Right cardiac atrium (tissue), 5 donors: ENCODE data around the gene COL16A1. TPM values are rescaled to one million over a fixed set of nuclear protein-coding genes. Genes with fewer than 3 reads are reported as not detected.
A peak's percentile ranks its signal among the peaks of the same experiment; 100 is the strongest.

ENCODE experiments used
- ATAC-seq, 2 donors: fragments of 200-7000 bp; cut with Tn5 transposase; one replicate each; pipeline versions ENCODE4 v1.8.0 to v1.9.1; 2020; ENCODE audit warnings: moderate library complexity in 2 of 2, mild to moderate bottlenecking in 1 of 2
- DNase-seq, 3 donors: peaks; one replicate each; pipeline ENCODE4 v3.0.0-alpha.2; 2020
- H3K27ac ChIP-seq: one replicate; pipeline ENCODE4 v1.5.1; 2013; ENCODE audit warnings: mild to moderate bottlenecking, low read length, control low read depth, moderate library complexity
- H3K27me3 ChIP-seq: one replicate; pipeline ENCODE4 v1.6.1; 2013; ENCODE audit not compliant: control insufficient read depth, insufficient read depth
- H3K4me1 ChIP-seq: one replicate; pipeline ENCODE4 v1.6.1; 2013; ENCODE audit warnings: low read length; ENCODE audit not compliant: control insufficient read depth, insufficient read depth
- H3K4me3 ChIP-seq: one replicate; pipeline ENCODE4 v1.5.1; 2013; ENCODE audit warnings: low read length, control low read depth
- H3K9me3 ChIP-seq: one replicate; pipeline ENCODE4 v1.6.1; 2013; ENCODE audit warnings: low read length; ENCODE audit not compliant: control insufficient read depth
- WGBS: extraction: QIAGEN DNeasy Blood & Tissue Kit; methylation state at CpG from one replicate; pipeline ENCODE4 v1.1.7; 2013; 5-methylcytosine and 5-hydroxymethylcytosine counted together
- intact Hi-C, 4 donors: fragments of 100-400 bp; cut with DNase I; formaldehyde crosslinking; loops; one replicate each; pipeline versions ENCODE4 v1.11.0 to v1.14.0; 2022 to 2023
- polyA plus RNA-seq: library from polyadenylated mRNA; stranded (reverse); fragments of 200-250 nt; gene quantifications from one replicate; pipeline ENCODE4 v1.2.3, GENCODE V29; 2013
- total RNA-seq, 4 donors: library from RNA; stranded (reverse); fragmentation: NEBNext Ultra II Directional; extraction: Animal tissue kit (Norgen Biotek cat#: 25700); gene quantifications; one replicate each; pipeline ENCODE4 v1.2.1, GENCODE V29; 2021
- donor health status: healthy with polysubstance abuse.
- donor health status: DM: no; HTN: yes; CAD: no.
- donor health status: DM: no; HTN: no; CAD: no.
- donor health status: DM: no; HTN: yes; CAD: no; lungs with severe emphysema.
- donor health status: DM: yes; HTN: yes; CAD: no.

Gene COL16A1
- total and polyA plus RNA-seq, 5 donors: 37.4 to 50.5 (median 50.3) TPM

GRCh38 chr1:31695327-31695726 lies 8.5 kb downstream of the COL16A1 start:
- ATAC-seq (no peak), DNase-seq (peak in 2 of 3 donors; percentile 9 to 18)
- Histone ChIP-seq H3K27ac (no peak overlapping the region), H3K4me3 (no peak overlapping the region), H3K4me1 (peaks cover 3% of the 10 kb centered on the region), H3K27me3 (no peaks in the 10 kb centered on the region), H3K9me3 (no peaks in the 10 kb centered on the region)
- WGBS: 83% methylated on average over 5 of the region's 5 CpGs
- intact Hi-C loops: no loop called here

DNA sequence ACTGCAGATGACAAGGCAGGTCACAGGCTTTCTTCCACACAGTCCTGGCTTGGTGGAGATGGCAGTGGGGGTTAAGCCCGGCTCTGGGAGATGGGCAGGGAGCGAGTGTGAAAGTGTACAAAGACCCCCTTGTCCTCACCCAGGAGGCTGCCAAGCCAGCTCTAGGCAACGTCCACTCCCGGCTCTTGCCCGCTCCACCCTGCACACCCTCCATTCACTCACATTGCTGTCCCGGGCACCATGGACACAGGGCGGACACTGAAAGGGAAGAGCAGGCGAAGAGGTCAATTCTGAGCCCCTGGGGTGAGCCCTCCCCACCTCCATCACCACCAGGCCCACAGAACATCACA lies 8.9 kb downstream of the COL16A1 start:
- H3K4me3 ChIP-seq: no peak overlapping the region
- intact Hi-C loops: no loop called here
- ATAC-seq (no peak), DNase-seq (peak in 2 of 3 donors; percentile 38 to 53)
- H3K4me1 ChIP-seq: peaks cover under 1% of the 10 kb centered on the region
- H3K9me3 ChIP-seq: no peaks in the 10 kb centered on the region
- WGBS: 82% methylated on average over 8 of the region's 8 CpGs
- no peak overlapping the region for H3K27ac ChIP-seq
- no peaks in the 10 kb centered on the region for H3K27me3 ChIP-seq

DNA sequence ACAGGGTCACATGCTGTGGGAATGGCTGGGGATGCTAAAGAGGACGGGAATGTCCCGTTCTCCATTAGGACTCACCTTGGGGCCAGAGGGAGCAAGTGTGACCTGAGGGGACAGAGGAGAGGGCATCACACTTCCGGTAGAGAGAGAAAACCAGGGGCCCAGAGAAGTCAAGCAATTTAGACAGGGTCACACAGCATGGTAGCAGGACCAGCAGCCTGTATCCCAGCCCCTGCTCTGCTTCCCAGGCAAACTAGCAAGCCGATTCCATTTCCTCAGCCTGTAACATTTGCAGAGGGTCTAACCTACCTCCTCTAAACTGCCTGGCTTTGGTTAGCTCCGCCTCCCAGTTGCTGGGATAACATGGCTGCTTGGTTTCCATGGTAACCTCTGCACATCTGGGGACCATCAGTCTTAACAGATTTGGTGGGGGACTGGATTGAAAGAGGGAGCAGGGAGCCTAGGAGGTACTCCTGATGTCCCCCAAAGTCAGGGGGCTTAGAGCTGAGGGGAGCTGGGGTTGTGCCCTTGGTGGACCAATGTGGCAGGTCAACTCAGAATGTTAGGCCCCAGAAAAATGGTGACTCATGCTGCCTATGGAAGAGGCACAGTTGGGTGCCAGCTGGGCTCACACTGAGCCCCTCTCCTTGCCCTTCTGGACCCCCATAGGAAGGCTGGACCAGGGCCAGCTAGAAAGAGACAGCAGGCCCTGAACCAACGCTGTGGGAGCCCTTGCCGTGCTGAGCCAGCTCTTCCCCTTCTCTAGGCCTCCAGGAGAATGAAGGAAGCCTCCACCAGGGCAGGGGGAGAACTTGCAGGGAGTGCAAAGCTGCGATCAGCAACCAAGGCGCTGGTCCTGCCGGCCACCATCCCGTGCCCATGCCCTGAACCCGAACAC lies 9.5 kb downstream of the COL16A1 start:
- Histone ChIP-seq H3K9me3 (no peaks in the 10 kb centered on the region), H3K4me3 (no peak overlapping the region), H3K27ac (no peak overlapping the region), H3K4me1 (no peaks in the 10 kb centered on the region), H3K27me3 (no peaks in the 10 kb centered on the region)
- ATAC-seq: no peak
- peak in 1 of 3 donors; percentile 28 for DNase-seq
- 78% methylated on average over 12 of the region's 12 CpGs for WGBS
- intact Hi-C loops: no loop called here

DNA sequence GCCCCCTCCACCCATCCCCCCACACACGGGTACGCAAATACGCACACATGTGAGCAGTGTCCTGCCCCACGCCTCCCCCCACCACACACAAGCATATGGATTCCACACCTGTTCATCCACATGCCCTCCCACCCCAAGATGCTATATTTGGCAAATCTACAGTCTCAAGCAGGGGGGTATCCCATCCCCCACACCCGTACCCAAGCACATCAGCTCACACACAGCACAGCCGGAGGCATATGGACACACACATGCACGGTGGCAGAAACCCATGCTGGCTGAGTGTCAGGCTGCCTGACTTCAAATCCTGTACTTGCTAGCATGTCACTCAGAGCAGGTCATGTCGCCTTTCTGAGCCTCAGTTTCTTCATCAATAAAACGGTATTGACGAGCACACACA lies 10.6 kb downstream of the COL16A1 start:
- peak in 2 of 3 donors; percentile 19 to 33 for DNase-seq
- no peak overlapping the region for H3K27ac ChIP-seq
- ATAC-seq: no peak
- no peaks in the 10 kb centered on the region for H3K4me1 ChIP-seq
- H3K9me3 ChIP-seq: no peaks in the 10 kb centered on the region
- intact Hi-C loops: no loop called here
- H3K27me3 ChIP-seq: no peaks in the 10 kb centered on the region
- 84% methylated on average over 10 of the region's 10 CpGs for WGBS
- H3K4me3 ChIP-seq: no peak overlapping the region

- H3K4me1 ChIP-seq: no peaks in the 10 kb centered on the region
- intact Hi-C loops: no loop called here
- no peak overlapping the region for H3K27ac ChIP-seq
- WGBS: 81% methylated on average over 11 of the region's 11 CpGs
- no peak for ATAC-seq
- H3K4me3 ChIP-seq: no peak overlapping the region
- H3K27me3 ChIP-seq: no peaks in the 10 kb centered on the region
- peak in 1 of 3 donors; percentile 36 for DNase-seq
- H3K9me3 ChIP-seq: no peaks in the 10 kb centered on the region
Observed at GRCh38 chr1:31691951-31692350, 11.9 kb downstream of the COL16A1 start.

DNA sequence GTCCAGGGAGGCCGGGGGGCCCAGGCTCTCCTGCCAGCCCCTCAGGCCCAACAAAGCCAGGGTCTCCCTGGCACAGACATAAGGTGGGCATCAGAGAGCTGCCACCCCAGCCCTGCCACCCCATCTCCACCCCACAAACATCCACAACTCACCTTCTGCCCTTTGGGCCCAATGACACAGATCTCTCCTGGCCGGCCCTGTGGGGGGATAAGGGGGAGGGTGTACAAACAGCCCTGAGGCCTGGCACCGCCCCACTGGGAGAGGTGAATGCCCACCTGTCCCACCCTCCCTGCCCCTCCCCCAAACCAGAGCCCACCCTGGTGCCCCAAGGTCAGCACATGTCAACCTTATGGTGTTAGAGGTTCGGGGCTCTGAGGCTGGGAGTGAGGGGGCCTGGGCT lies 12.4 kb downstream of the COL16A1 start:
- H3K27me3 ChIP-seq: no peaks in the 10 kb centered on the region
- intact Hi-C loops: no loop called here
- no peak overlapping the region for H3K27ac ChIP-seq
- WGBS: 96% methylated on average over 4 of the region's 4 CpGs
- DNase-seq: peak in 1 of 3 donors; percentile 50
- H3K9me3 ChIP-seq: no peaks in the 10 kb centered on the region
- ATAC-seq: no peak
- H3K4me1 ChIP-seq: no peaks in the 10 kb centered on the region
- H3K4me3 ChIP-seq: no peak overlapping the region

- Histone ChIP-seq H3K9me3 (no peaks in the 10 kb centered on the region), H3K27me3 (no peaks in the 10 kb centered on the region), H3K27ac (no peak overlapping the region), H3K4me3 (no peak overlapping the region), H3K4me1 (no peaks in the 10 kb centered on the region)
- 89% methylated on average over 10 of the region's 10 CpGs for WGBS
- intact Hi-C loops: no loop called here
- DNase-seq (peak in 1 of 3 donors; percentile 40), ATAC-seq (no peak)
Observed at GRCh38 chr1:31690921-31691320, 12.9 kb downstream of the COL16A1 start.

DNA sequence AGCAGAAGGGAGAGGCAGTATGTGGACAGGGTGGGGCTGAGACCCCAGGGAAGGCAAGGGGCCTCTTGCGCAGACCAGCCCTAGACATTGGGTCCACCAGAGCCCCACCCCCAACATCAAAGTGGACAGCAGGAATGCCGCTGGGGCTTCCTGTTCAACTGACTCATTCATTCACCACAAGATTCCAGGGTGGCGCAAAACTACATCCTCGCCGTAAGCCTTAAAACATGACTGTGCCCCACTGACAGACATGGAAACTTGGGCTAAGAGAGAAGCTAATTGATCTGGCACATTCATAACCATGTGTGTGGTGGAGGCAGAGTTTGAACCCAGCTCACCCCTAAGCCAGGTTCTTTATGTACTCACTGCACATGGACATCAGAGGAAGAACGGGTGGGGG lies 14.0 kb downstream of the COL16A1 start:
- WGBS: 84% methylated on average over 6 of the region's 6 CpGs

GRCh38 chr1:31689379-31689778 lies 14.4 kb downstream of the COL16A1 start:
- Histone ChIP-seq H3K27ac (no peak overlapping the region), H3K27me3 (no peaks in the 10 kb centered on the region), H3K4me3 (no peak overlapping the region), H3K4me1 (no peaks in the 10 kb centered on the region), H3K9me3 (no peaks in the 10 kb centered on the region)
- intact Hi-C loops: no loop called here
- WGBS: 69% methylated on average over 2 of the region's 2 CpGs
- ATAC-seq (no peak), DNase-seq (peak in 1 of 3 donors; percentile 13)

More for the DNA sequence above, 14.0 kb downstream of the COL16A1 start:
- Histone ChIP-seq H3K4me3 (no peak overlapping the region), H3K9me3 (no peaks in the 10 kb centered on the region), H3K27ac (no peak overlapping the region), H3K4me1 (no peaks in the 10 kb centered on the region), H3K27me3 (no peaks in the 10 kb centered on the region)
- DNase-seq (peak in 2 of 3 donors; percentile 16 to 32), ATAC-seq (no peak)
- intact Hi-C loops: no loop called here

DNA sequence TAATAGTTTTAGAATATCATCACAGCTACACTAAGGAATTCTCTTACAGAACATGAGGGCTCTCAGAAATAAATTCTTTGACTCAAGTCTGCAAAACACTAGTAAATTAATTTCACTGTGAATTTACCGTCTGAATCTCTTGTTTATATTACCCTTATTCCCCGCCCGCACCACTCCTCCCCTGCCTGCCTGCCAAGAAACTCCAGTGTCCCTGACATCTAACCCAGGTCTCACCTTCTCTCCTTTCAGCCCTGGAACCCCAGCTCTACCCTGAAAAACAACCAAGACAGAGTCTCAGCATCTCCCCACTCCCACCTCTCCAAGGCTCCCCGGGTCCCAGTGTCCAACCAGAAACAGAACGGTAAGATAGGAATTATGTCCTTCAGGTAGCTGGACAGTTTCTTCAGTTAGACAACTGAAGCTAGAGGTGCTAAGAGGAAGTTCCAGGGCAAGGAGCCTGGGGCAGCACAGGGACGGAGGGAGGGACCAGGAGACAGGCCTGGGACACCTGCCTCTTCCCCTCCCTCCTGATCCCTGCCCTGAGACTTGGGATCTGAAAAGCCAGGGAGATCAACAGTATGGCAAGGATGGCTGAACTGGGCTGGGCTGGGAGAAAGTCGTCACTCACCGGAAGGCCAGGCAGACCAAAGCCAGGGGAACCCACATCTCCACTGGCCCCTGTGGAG lies 15.4 kb downstream of the COL16A1 start:
- H3K9me3 ChIP-seq: no peaks in the 10 kb centered on the region
- H3K4me1 ChIP-seq: no peaks in the 10 kb centered on the region
- intact Hi-C loops: no loop called here
- peak in 1 of 3 donors; percentile 47 for DNase-seq
- no peak overlapping the region for H3K27ac ChIP-seq
- WGBS: 76% methylated on average over 8 of the region's 8 CpGs
- H3K4me3 ChIP-seq: no peak overlapping the region
- H3K27me3 ChIP-seq: no peaks in the 10 kb centered on the region
- no peak for ATAC-seq

- ATAC-seq (no peak), DNase-seq (peak in 1 of 3 donors; percentile 32)
- Histone ChIP-seq H3K27me3 (no peaks in the 10 kb centered on the region), H3K9me3 (no peaks in the 10 kb centered on the region), H3K4me3 (no peak overlapping the region), H3K4me1 (no peaks in the 10 kb centered on the region), H3K27ac (no peak overlapping the region)
- intact Hi-C loops: no loop called here
- 81% methylated on average over 8 of the region's 8 CpGs for WGBS
Observed at GRCh38 chr1:31687601-31688000, 16.2 kb downstream of the COL16A1 start.
